ENCODE data around the gene HLCS. TPM values are rescaled to one million over a fixed set of nuclear protein-coding genes. Genes with fewer than 3 reads are reported as not detected.

HLCS gene
- total RNA-seq, 1 experiment from 2014 or later = 12.7 TPM

DNA sequence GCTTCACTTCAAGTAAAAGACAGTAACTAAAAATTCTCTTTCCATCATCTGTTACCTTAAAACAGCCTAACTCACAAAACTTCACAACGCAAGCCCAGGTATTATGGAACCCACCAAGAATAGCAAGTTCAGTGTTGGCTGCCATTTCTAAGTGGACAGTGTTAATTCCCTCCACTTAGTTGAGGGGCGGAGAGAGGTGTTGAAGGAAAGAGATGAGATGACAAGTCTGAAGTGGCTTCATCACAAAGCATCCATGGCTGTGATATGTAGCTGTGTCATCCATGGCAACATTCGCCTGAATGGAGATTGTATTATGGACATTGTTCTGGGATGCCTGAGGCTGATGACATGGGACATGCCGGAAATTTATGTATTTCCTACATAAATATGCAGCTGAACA, 165.7 kb downstream of the HLCS start:
- Histone ChIP-seq H2BK12ac (ENCODE audit: insufficient read length, low read depth, low read length) (no peak overlapping the region), H4K8ac (replicated peaks; ENCODE audit: insufficient read length, low read depth, low read length) (no peak overlapping the region), H2AK5ac (ENCODE audit: insufficient read length, low read length) (no peak overlapping the region), H3K27ac (ENCODE audit: insufficient read length, low read depth, low read length) (no peak overlapping the region), H2BK20ac (ENCODE audit: low read depth, low read length, poor library complexity, severe bottlenecking) (no peak overlapping the region), H3K79me2 (ENCODE audit: insufficient read depth, low read length) (no peaks in the 10 kb centered on the region), H3K56ac (ENCODE audit: insufficient read length, low read depth, low read length) (no peak overlapping the region), H3K18ac (ENCODE audit: insufficient read length, low read depth, low read length) (no peak overlapping the region), H3K9me3 (ENCODE audit: control insufficient read depth, low read depth, low read length) (no peaks in the 10 kb centered on the region), H3K14ac (ENCODE audit: insufficient read depth, low read length) (no peak overlapping the region), H4K5ac (ENCODE audit: insufficient read length, low read depth, low read length) (no peak overlapping the region), H3K4ac (ENCODE audit: low read depth, low read length) (no peak overlapping the region), H2AFZ (ENCODE audit: low read length) (no peak overlapping the region), H3K4me2 (ENCODE audit: insufficient read depth, insufficient read length, low read length) (no peak overlapping the region), H3K23me2 (ENCODE audit: insufficient read length, low read depth, low read length, poor library complexity, severe bottlenecking) (no peaks in the 10 kb centered on the region), H2BK120ac (ENCODE audit: low read depth, low read length, poor library complexity, severe bottlenecking) (no peak overlapping the region), H3T11ph (ENCODE audit: low read length) (no peak overlapping the region), H4K91ac (ENCODE audit: insufficient read length, low read depth, low read length) (no peak overlapping the region), H2BK5ac (ENCODE audit: insufficient read length, low read length) (no peak overlapping the region), H3K9ac (ENCODE audit: extremely low read depth, insufficient read length, low read length) (no peak overlapping the region), H4K20me1 (ENCODE audit: control insufficient read depth, insufficient read depth, insufficient read length) (no peaks in the 10 kb centered on the region), H2BK15ac (ENCODE audit: low read depth, low read length) (no peak overlapping the region), H3K27me3 (ENCODE audit: insufficient read depth, low read length) (no peaks in the 10 kb centered on the region), H3K4me1 (ENCODE audit: insufficient read depth, low read length) (no peaks in the 10 kb centered on the region), H3K23ac (ENCODE audit: insufficient read length, low read depth, low read length) (no peak overlapping the region), H3K79me1 (ENCODE audit: insufficient read depth, low read depth, low read length, poor library complexity, severe bottlenecking) (no peaks in the 10 kb centered on the region)
- no peaks in the 10 kb centered on the region for H3K4me1 Mint-ChIP-seq
- TF ChIP-seq, protein P1, sequence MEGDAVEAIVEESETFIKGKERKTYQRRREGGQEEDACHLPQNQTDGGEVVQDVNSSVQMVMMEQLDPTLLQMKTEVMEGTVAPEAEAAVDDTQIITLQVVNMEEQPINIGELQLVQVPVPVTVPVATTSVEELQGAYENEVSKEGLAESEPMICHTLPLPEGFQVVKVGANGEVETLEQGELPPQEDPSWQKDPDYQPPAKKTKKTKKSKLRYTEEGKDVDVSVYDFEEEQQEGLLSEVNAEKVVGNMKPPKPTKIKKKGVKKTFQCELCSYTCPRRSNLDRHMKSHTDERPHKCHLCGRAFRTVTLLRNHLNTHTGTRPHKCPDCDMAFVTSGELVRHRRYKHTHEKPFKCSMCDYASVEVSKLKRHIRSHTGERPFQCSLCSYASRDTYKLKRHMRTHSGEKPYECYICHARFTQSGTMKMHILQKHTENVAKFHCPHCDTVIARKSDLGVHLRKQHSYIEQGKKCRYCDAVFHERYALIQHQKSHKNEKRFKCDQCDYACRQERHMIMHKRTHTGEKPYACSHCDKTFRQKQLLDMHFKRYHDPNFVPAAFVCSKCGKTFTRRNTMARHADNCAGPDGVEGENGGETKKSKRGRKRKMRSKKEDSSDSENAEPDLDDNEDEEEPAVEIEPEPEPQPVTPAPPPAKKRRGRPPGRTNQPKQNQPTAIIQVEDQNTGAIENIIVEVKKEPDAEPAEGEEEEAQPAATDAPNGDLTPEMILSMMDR (conservative IDR thresholded peaks at IDR 0.05) = no peak
- no peak for DNase-seq
- H3K27ac Mint-ChIP-seq = no peak overlapping the region
- H3K36me3 Mint-ChIP-seq (ENCODE audit: insufficient read depth in 1 of 3, low read depth in 3 of 3) = peaks cover 4 to 11% (median 7%) of the 10 kb centered on the region in 3 experiments; a peak in 6 of 7 replicates
- H3K4me3 Mint-ChIP-seq = no peak overlapping the region
- peaks cover 11 to 15% of the 10 kb centered on the region in 2 experiments for H3K9me3 Mint-ChIP-seq
- H3K27me3 Mint-ChIP-seq (ENCODE audit: low read depth) = no peaks in the 10 kb centered on the region
- WGBS (ENCODE audit: extremely low coverage, insufficient read length, low lambda C conversion rate) = no CpG with 5 or more reads among the region's 4 CpGs

Data from H9 (cell line).